GM12892 (cell line): ENCODE data around the gene LHFPL3.

Experiments used
- POLR2A ChIP-seq: IDR thresholded peaks from 2 replicates; pipeline ENCODE4 v1.6.1; 2011; ENCODE audit warnings: low read depth, low read length, control low read depth
- TAF1 ChIP-seq: IDR thresholded peaks from 2 replicates; pipeline ENCODE4 v1.6.1; 2011; ENCODE audit warnings: low read depth, mild to moderate bottlenecking, control low read depth, low read length, borderline replicate concordance

- TF ChIP-seq TAF1: no peak
- TF ChIP-seq POLR2A: no peak
Measured at GRCh38 chr7:104408371-104408770, 80.0 kb downstream of the LHFPL3 start.
